HCT116 (cell line): ENCODE data around the gene SLC38A2. TPM values are rescaled to one million over a fixed set of nuclear protein-coding genes. Genes with fewer than 3 reads are reported as not detected.

Experiments used
- ATAC-seq: fragments of 200-7000 bp; cut with Tn5 transposase; 2 replicates; pipeline ENCODE4 v1.9.1; 2020; ENCODE audit warnings: mild to moderate bottlenecking, moderate library complexity
- BruUV-seq: library from RNA; stranded (reverse); fragments of 400-500 nt; replicated peaks from 2 replicates; lab custom pipeline; 2021; lab: Mats Ljungman, UMichigan
- CTCF ChIA-PET: fragments of 300-600 bp; sonication (Branson Sonifier 250); formaldehyde crosslinking; loops from one replicate; lab custom pipeline; 2021; ENCODE audit warnings: antibody characterized with exemption; lab: Charles Lee
- POLR2A ChIA-PET: fragments of 300-600, 350-600 bp; sonication (Branson Sonifier 250); formaldehyde crosslinking; loops from one replicate; lab custom pipeline; 2021; ENCODE audit warnings: antibody characterized with exemption; lab: Charles Lee
- RAD21 ChIA-PET, 2 experiments: fragments of 300-600 bp; sonication (Branson Sonifier 250); formaldehyde crosslinking; loops; one replicate each; lab custom pipeline; 2023; ENCODE audit warnings: low total read pairs in 2 of 2; ENCODE audit not compliant: uncharacterized antibody in 2 of 2, unreplicated experiment in 2 of 2, low non-redundant PET in 1 of 2; lab: Charles Lee
- DNase-seq: peaks from one replicate; pipeline ENCODE4 v3.0.0-alpha.2; 2010; ENCODE audit warnings: low read depth, low spot score
- H2AFZ ChIP-seq: fragments of 200-600 bp; shearing (Covaris generic), sonication (generic); 2 replicates; pipeline ENCODE4 v1.6.1; 2017; ENCODE audit warnings: low read depth, mixed run types, mixed read lengths, antibody characterized with exemption, low read length; ENCODE audit not compliant: poor library complexity, severe bottlenecking
- H3K27ac ChIP-seq: 2 replicates; pipeline ENCODE4 v1.5.1; 2012; ENCODE audit warnings: low read depth, low read length
- H3K27me3 ChIP-seq: fragments of 200-600 bp; sonication (generic); 2 replicates; pipeline ENCODE4 v1.6.1; 2016; ENCODE audit warnings: mixed run types, low read length, mixed read lengths; ENCODE audit not compliant: insufficient read depth
- H3K36me3 ChIP-seq, 2 experiments: fragments of 200-500 bp in 1 of 2; fragments of 200-600 bp in 1 of 2; sonication (Bioruptor generic) in 1 of 2; sonication (generic) in 1 of 2; 2 replicates each; pipeline versions ENCODE4 v1.5.1 to v1.6.1; 2014 to 2016; ENCODE audit warnings: low read length in 2 of 2, inconsistent platforms in 1 of 2, mixed read lengths in 1 of 2, mixed run types in 1 of 2; ENCODE audit not compliant: insufficient read depth in 2 of 2, control insufficient read depth in 1 of 2
- H3K4me1 ChIP-seq, 2 experiments: fragments of 200-600 bp in 1 of 2; sonication (generic) in 1 of 2; 2 replicates each; pipeline versions ENCODE4 v1.5.1 to v1.6.1; 2012 to 2017; ENCODE audit warnings: low read length in 2 of 2, inconsistent platforms in 1 of 2, mild to moderate bottlenecking in 1 of 2, mixed read lengths in 1 of 2, mixed run types in 1 of 2, moderate library complexity in 1 of 2; ENCODE audit not compliant: insufficient read depth in 2 of 2, control insufficient read depth in 1 of 2
- H3K4me2 ChIP-seq: fragments of 200-600 bp; sonication (generic); 2 replicates; pipeline ENCODE4 v1.6.1; 2017; ENCODE audit warnings: mixed run types, low read length, mixed read lengths
- H3K4me3 ChIP-seq, 2 experiments: fragments of 200-600 bp in 1 of 2; sonication (generic) in 1 of 2; replicated peaks in 1 of 2; 2 replicates each; pipeline ENCODE4 v1.5.1; 2011 to 2016; ENCODE audit warnings: low read length in 2 of 2, control low read depth in 1 of 2, low read depth in 1 of 2, mild to moderate bottlenecking in 1 of 2, mixed read lengths in 1 of 2, mixed run types in 1 of 2
- H3K79me2 ChIP-seq: fragments of 200-600 bp; sonication (generic); 2 replicates; pipeline ENCODE4 v1.6.1; 2017; ENCODE audit warnings: mild to moderate bottlenecking, mixed run types, low read length, moderate library complexity, mixed read lengths; ENCODE audit not compliant: insufficient read depth
- H3K9ac ChIP-seq: fragments of 200-600 bp; sonication (generic); 2 replicates; pipeline ENCODE4 v1.6.1; 2016; ENCODE audit warnings: low read length, mixed read lengths
- H3K9me2 ChIP-seq: fragments of 200-600 bp; sonication (generic), shearing (Covaris generic); 2 replicates; pipeline ENCODE4 v1.6.1; 2017; ENCODE audit warnings: mixed run types, mild to moderate bottlenecking, moderate library complexity; ENCODE audit not compliant: insufficient read depth
- H3K9me3 ChIP-seq, 2 experiments: fragments of 200-500 bp in 1 of 2; fragments of 200-600 bp in 1 of 2; sonication (Bioruptor generic) in 1 of 2; sonication (generic) in 1 of 2; 2 replicates each; pipeline ENCODE4 v1.6.1; 2014 to 2017; ENCODE audit warnings: low read length in 2 of 2, mixed read lengths in 2 of 2, inconsistent platforms in 1 of 2, low read depth in 1 of 2, mild to moderate bottlenecking in 1 of 2, mixed run types in 1 of 2, moderate library complexity in 1 of 2; ENCODE audit not compliant: control insufficient read depth in 1 of 2, insufficient read depth in 1 of 2
- H4K20me1 ChIP-seq: fragments of 200-600 bp; sonication (generic), shearing (Covaris generic); 2 replicates; pipeline ENCODE4 v1.6.1; 2017; ENCODE audit warnings: mixed run types, mild to moderate bottlenecking, moderate library complexity; ENCODE audit not compliant: insufficient read depth
- EGR1 ChIP-seq: IDR thresholded peaks from 2 replicates; pipeline ENCODE4 v1.6.1; 2012; ENCODE audit warnings: low read depth
- ELF1 ChIP-seq: IDR thresholded peaks from 2 replicates; pipeline ENCODE4 v1.6.1; 2012; ENCODE audit warnings: low read depth, borderline replicate concordance
- EZH2 ChIP-seq: fragments of 200-600 bp; sonication (generic); IDR thresholded peaks from 2 replicates; pipeline ENCODE4 v1.6.1; 2017; ENCODE audit warnings: antibody characterized with exemption, mixed run types
- EZH2phosphoT487 ChIP-seq: fragments of 200-600 bp; IDR thresholded peaks from 2 replicates; pipeline ENCODE4 v1.6.1; 2018; ENCODE audit warnings: antibody characterized with exemption, borderline replicate concordance
- JUND ChIP-seq: IDR thresholded peaks from 2 replicates; pipeline ENCODE4 v1.6.1; 2012
- MAX ChIP-seq: IDR thresholded peaks from 2 replicates; pipeline ENCODE4 v1.6.1; 2012
- POLR2AphosphoS5 ChIP-seq: IDR thresholded peaks from 2 replicates; pipeline ENCODE4 v1.6.1; 2011; ENCODE audit warnings: mild to moderate bottlenecking, low read depth, low read length, moderate library complexity
- SIN3A ChIP-seq: IDR thresholded peaks from 2 replicates; pipeline ENCODE4 v1.6.1; 2012; ENCODE audit warnings: low read depth
- SP1 ChIP-seq: IDR thresholded peaks from 2 replicates; pipeline ENCODE4 v1.6.1; 2012; ENCODE audit warnings: low read depth
- SRF ChIP-seq: IDR thresholded peaks from 2 replicates; pipeline ENCODE4 v1.6.1; 2012; ENCODE audit warnings: low read depth
- YY1 ChIP-seq: IDR thresholded peaks from 2 replicates; pipeline ENCODE4 v1.6.1; 2011; ENCODE audit warnings: low read length, low read depth, moderate library complexity, mild to moderate bottlenecking; ENCODE audit not compliant: insufficient replicate concordance; ENCODE audit errors: extremely low read depth
- ZBTB33 ChIP-seq: IDR thresholded peaks from 2 replicates; pipeline ENCODE4 v1.6.1; 2011; ENCODE audit warnings: mild to moderate bottlenecking, low read length, moderate library complexity; ENCODE audit not compliant: insufficient replicate concordance; ENCODE audit errors: extremely low read depth
- ZFX ChIP-seq: fragments of 450-650 bp; IDR thresholded peaks from 2 replicates; pipeline ENCODE4 v1.6.1; 2017
- intact Hi-C: fragments of 100-400 bp; cut with micrococcal nuclease; formaldehyde crosslinking; loops from 2 replicates; pipeline ENCODE4 v1.10.0; 2022
- total RNA-seq: library from RNA; stranded (reverse); gene quantifications from one replicate; pipeline ENCODE4 v1.2.1, GENCODE V29; 2021; ENCODE audit not compliant: unreplicated experiment

The SLC38A2 gene
- total RNA-seq, 1 experiment from 2014 or later = 1,049 TPM

GRCh38 chr12:46359667-46360280 is 12.8 kb downstream of the SLC38A2 start (continued):
- TF ChIP-seq EZH2phosphoT487 (no peak), SRF (no peak), ZFX (no peak), EGR1 (no peak), JUND (peak; percentile 18; the same call in 1 of the 2 replicates), MAX (no peak), ELF1 (no peak), SIN3A (peak; percentile 19; the same call in 1 of the 2 replicates), EZH2 (no peak), YY1 (no peak), SP1 (no peak)

GRCh38 chr12:46358791-46359666 is 13.5 kb downstream of the SLC38A2 start:
- H3K4me1 ChIP-seq = peaks cover 0 to 17% of the 10 kb centered on the region in 2 experiments; a peak in 2 of 4 replicates
- no peak overlapping the region for H3K4me3 ChIP-seq
- no peak overlapping the region for H2AFZ ChIP-seq
- peaks cover 47 to 50% of the 10 kb centered on the region in 2 experiments for H3K36me3 ChIP-seq
- ATAC-seq (no peak), DNase-seq (no peak)
- no peak overlapping the region; the same call in 1 of the 2 replicates for H3K27ac ChIP-seq
- no peaks in the 10 kb centered on the region for H3K9me2 ChIP-seq
- H3K9ac ChIP-seq = no peak overlapping the region
- H4K20me1 ChIP-seq = peaks cover 50% of the 10 kb centered on the region
- RAD21 ChIA-PET = no interaction called here
- BruUV-seq = TSS peak; percentile 11
- TF ChIP-seq SP1 = peak; percentile 9; the same call in 1 of the 2 replicates
- TF ChIP-seq POLR2AphosphoS5 = peak; percentile 73
- TF ChIP-seq SRF = 0 out of 2 replicates have a peak, but pooled peaks have one; percentile 3
- 0 out of 2 replicates have a peak, but pooled peaks have one; percentile 11 for TF ChIP-seq ELF1
- no peak for TF ChIP-seq ZBTB33
- no peak overlapping the region for H3K4me2 ChIP-seq
- H3K27me3 ChIP-seq = no peaks in the 10 kb centered on the region
- intact Hi-C loops = loop anchor here (5.0 kb wide), 5 partner anchors 92 to 367 kb away; partner anchors contain the start of genes SCAF11 and SLC38A1
- POLR2A ChIA-PET = interaction anchor here (0.9 to 4.3 kb wide), 3 partner anchors 10 to 75 kb away, joined by 3 to 82 read pairs (median 3); no protein-coding TSS in a partner anchor
- H3K9me3 ChIP-seq = no peaks in the 10 kb centered on the region
- H3K79me2 ChIP-seq = peaks cover 36% of the 10 kb centered on the region
- CTCF ChIA-PET = no interaction called here
